Vagina (tissue), 2 donors: ENCODE data around the gene CCDC88C. TPM values are rescaled to one million over a fixed set of nuclear protein-coding genes. Genes with fewer than 3 reads are reported as not detected.

Experiments used
- DNase-seq, 2 donors: peaks; one replicate each; pipeline ENCODE4 v3.0.0-alpha.2; 2017; ENCODE audit errors: extremely low spot score in 2 of 2
- H3K27ac ChIP-seq: fragments of 200-600 bp; sonication (generic); one replicate; pipeline ENCODE4 v1.5.1; 2019
- H3K27me3 ChIP-seq: fragments of 200-600 bp; sonication (generic); one replicate; pipeline ENCODE4 v1.5.1; 2019
- H3K36me3 ChIP-seq, 2 donors: fragments of 200-600 bp; sonication (generic); one replicate each; pipeline ENCODE4 v1.5.1; 2017 to 2019
- H3K4me1 ChIP-seq: fragments of 200-600 bp; sonication (generic); one replicate; pipeline ENCODE4 v1.5.1; 2019
- H3K4me3 ChIP-seq, 2 donors: fragments of 200-600 bp; sonication (generic); 1 replicate in 1 of 2; 2 replicates in 1 of 2; pipeline ENCODE4 v1.5.1; 2016 to 2019
- H3K9me3 ChIP-seq: fragments of 200-600 bp; sonication (generic); one replicate; pipeline ENCODE4 v1.5.1; 2019
- CTCF ChIP-seq, 3 experiments: fragments of 450-650 bp in 2 of 3; fragments of 200-600 bp in 1 of 3; sonication (generic) in 1 of 3; IDR thresholded peaks; one replicate each; pipeline ENCODE4 v1.5.1; 2017 to 2019; ENCODE audit warnings: antibody characterized with exemption in 3 of 3, mild to moderate bottlenecking in 2 of 3, moderate library complexity in 2 of 3
- POLR2A ChIP-seq, 2 donors: fragments of 450-650 bp; IDR thresholded peaks; one replicate each; pipeline ENCODE4 v1.6.1; 2017; ENCODE audit warnings: antibody characterized with exemption in 2 of 2, mild to moderate bottlenecking in 2 of 2, moderate library complexity in 2 of 2
- POLR2AphosphoS5 ChIP-seq, 2 donors: sonication (generic); formaldehyde crosslinking; IDR thresholded peaks; one replicate each; pipeline ENCODE4 v1.9.0; 2017; ENCODE audit warnings: antibody characterized with exemption in 2 of 2, mild to moderate bottlenecking in 2 of 2, low read depth in 1 of 2; ENCODE audit not compliant: insufficient read depth in 1 of 2
- intact Hi-C: fragments of 100-400 bp; cut with DNase I; formaldehyde crosslinking; loops from one replicate; pipeline ENCODE4 v1.15.1; 2023
- total RNA-seq: library from RNA; depleted of rRNA; stranded (reverse); fragments of >200 nt; gene quantifications from one replicate; pipeline ENCODE4 v1.2.3, GENCODE V29; 2016

CCDC88C gene
- total RNA-seq, 1 donor from 2014 or later, result 42.2 TPM

- H3K27ac ChIP-seq, result no peak overlapping the region
- H3K4me1 ChIP-seq, result peaks cover 8% of the 10 kb centered on the region
- no peak for DNase-seq
- H3K27me3 ChIP-seq, result no peaks in the 10 kb centered on the region
- TF ChIP-seq POLR2AphosphoS5 (IDR thresholded peaks at IDR 0.05; ENCODE audit: insufficient read depth in 1 of 2, low read depth in 1 of 2) (no peak), POLR2A (IDR thresholded peaks at IDR 0.05) (no peak), CTCF (IDR thresholded peaks at IDR 0.05) (no peak)
- no peaks in the 10 kb centered on the region for H3K9me3 ChIP-seq
- no peak overlapping the region for H3K4me3 ChIP-seq
- no peaks in the 10 kb centered on the region for H3K36me3 ChIP-seq
- intact Hi-C loops, result no loop called here
Measured at GRCh38 chr14:91330096-91330696, 87.4 kb downstream of the CCDC88C start.

- Histone ChIP-seq H3K27me3 (no peaks in the 10 kb centered on the region), H3K36me3 (no peaks in the 10 kb centered on the region), H3K4me3 (no peak overlapping the region), H3K27ac (no peak overlapping the region), H3K9me3 (no peaks in the 10 kb centered on the region), H3K4me1 (peaks cover 11% of the 10 kb centered on the region)
- TF ChIP-seq POLR2A (IDR thresholded peaks at IDR 0.05), result no peak
- TF ChIP-seq CTCF (IDR thresholded peaks at IDR 0.05), result no peak
- TF ChIP-seq POLR2AphosphoS5 (IDR thresholded peaks at IDR 0.05; ENCODE audit: insufficient read depth in 1 of 2, low read depth in 1 of 2), result no peak
- intact Hi-C loops, result no loop called here
- no peak for DNase-seq
Measured at GRCh38 chr14:91329486-91330014, 88.1 kb downstream of the CCDC88C start.

- no peak for TF ChIP-seq POLR2AphosphoS5 (IDR thresholded peaks at IDR 0.05; ENCODE audit: insufficient read depth in 1 of 2, low read depth in 1 of 2)
- TF ChIP-seq POLR2A (IDR thresholded peaks at IDR 0.05), result no peak
- no peak for TF ChIP-seq CTCF (IDR thresholded peaks at IDR 0.05)
- H3K9me3 ChIP-seq, result no peaks in the 10 kb centered on the region
- H3K4me3 ChIP-seq, result no peak overlapping the region
- no peak for DNase-seq
- intact Hi-C loops, result no loop called here
- H3K4me1 ChIP-seq, result peaks cover 21% of the 10 kb centered on the region
- no peaks in the 10 kb centered on the region for H3K36me3 ChIP-seq
- no peaks in the 10 kb centered on the region for H3K27me3 ChIP-seq
- no peak overlapping the region for H3K27ac ChIP-seq
Measured at GRCh38 chr14:91328313-91329050, 89.1 kb downstream of the CCDC88C start.

DNA sequence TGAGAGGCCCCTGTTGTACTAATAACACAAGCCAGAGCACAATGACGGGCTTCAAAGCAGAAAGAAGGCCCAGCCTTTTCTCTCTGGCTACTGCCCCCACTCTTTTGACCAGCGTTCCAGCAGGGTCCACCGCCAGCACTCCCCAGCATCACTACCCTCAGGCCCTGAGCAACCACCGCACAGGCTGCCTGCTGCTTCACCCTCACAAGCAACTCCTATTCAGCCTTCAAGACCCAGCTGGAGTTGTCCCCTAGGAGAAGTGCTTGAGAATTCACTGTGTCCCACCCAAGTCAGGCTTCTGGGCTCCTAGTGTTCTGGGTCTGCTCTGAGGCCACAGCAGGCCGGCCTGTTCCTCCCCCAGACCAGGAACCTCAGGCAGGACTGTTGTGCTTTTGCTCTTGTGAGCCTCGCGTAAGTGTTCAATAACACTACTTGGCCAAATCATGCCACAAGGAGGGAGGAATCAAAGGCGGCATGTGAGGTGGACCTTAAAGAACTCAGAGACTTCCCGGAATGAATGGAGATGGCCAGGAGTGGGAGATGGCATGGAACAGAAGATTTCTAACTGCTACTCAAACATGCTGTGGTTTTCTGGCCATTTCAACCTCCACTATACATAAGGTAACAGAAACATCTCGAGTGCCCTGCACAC, 89.8 kb downstream of the CCDC88C start:
- Histone ChIP-seq H3K4me3 (no peak overlapping the region), H3K27ac (no peak overlapping the region), H3K36me3 (no peaks in the 10 kb centered on the region), H3K27me3 (no peaks in the 10 kb centered on the region), H3K9me3 (no peaks in the 10 kb centered on the region), H3K4me1 (peaks cover 26% of the 10 kb centered on the region)
- TF ChIP-seq POLR2A (IDR thresholded peaks at IDR 0.05) (no peak), POLR2AphosphoS5 (IDR thresholded peaks at IDR 0.05; ENCODE audit: insufficient read depth in 1 of 2, low read depth in 1 of 2) (no peak), CTCF (IDR thresholded peaks at IDR 0.05) (no peak)
- no peak for DNase-seq
- intact Hi-C loops, result no loop called here
